Measurements from ENCODE around the gene MED29. TPM values are rescaled to one million over a fixed set of nuclear protein-coding genes. Genes with fewer than 3 reads are reported as not detected.

The MED29 gene
- total RNA-seq, 1 donor from 2014 or later, result 32.4 TPM

DNA sequence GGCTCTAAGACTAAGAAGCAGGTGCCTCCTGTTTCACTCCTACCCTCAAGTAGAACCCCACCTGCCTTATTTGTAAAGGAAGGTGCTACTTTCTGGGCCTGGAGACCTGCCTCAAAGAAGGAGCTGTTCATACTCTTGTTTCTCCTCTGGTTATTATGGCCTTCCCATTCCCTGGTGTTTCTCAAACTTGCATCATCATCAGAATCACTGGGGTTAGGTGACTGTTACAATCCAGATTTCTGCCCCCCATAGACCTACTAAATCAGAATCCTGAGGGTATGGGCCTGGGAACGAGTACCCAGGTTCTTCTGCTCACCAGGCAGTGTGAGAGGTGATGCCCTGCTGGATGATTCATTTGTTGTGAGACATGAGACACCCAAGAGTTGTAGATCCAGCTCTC lies 30.6 kb upstream of the MED29 start:
- no peak overlapping the region for H3K4me3 Mint-ChIP-seq (ENCODE audit: unreplicated experiment)
- DNase-seq (ENCODE audit: low spot score), result no peak
- peaks cover 45% of the 10 kb centered on the region for H3K36me3 Mint-ChIP-seq (ENCODE audit: low read depth, unreplicated experiment)
- TF ChIP-seq, protein P1, sequence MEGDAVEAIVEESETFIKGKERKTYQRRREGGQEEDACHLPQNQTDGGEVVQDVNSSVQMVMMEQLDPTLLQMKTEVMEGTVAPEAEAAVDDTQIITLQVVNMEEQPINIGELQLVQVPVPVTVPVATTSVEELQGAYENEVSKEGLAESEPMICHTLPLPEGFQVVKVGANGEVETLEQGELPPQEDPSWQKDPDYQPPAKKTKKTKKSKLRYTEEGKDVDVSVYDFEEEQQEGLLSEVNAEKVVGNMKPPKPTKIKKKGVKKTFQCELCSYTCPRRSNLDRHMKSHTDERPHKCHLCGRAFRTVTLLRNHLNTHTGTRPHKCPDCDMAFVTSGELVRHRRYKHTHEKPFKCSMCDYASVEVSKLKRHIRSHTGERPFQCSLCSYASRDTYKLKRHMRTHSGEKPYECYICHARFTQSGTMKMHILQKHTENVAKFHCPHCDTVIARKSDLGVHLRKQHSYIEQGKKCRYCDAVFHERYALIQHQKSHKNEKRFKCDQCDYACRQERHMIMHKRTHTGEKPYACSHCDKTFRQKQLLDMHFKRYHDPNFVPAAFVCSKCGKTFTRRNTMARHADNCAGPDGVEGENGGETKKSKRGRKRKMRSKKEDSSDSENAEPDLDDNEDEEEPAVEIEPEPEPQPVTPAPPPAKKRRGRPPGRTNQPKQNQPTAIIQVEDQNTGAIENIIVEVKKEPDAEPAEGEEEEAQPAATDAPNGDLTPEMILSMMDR (IDR thresholded peaks at IDR 0.05; ENCODE audit: unreplicated experiment), result no peak
- H3K4me1 Mint-ChIP-seq (ENCODE audit: unreplicated experiment), result no peaks in the 10 kb centered on the region
- no peak overlapping the region for H3K27ac Mint-ChIP-seq (ENCODE audit: unreplicated experiment)
- H3K27me3 Mint-ChIP-seq (ENCODE audit: unreplicated experiment), result peaks cover 1% of the 10 kb centered on the region
- no peaks in the 10 kb centered on the region for H3K9me3 Mint-ChIP-seq (ENCODE audit: unreplicated experiment)

DNA sequence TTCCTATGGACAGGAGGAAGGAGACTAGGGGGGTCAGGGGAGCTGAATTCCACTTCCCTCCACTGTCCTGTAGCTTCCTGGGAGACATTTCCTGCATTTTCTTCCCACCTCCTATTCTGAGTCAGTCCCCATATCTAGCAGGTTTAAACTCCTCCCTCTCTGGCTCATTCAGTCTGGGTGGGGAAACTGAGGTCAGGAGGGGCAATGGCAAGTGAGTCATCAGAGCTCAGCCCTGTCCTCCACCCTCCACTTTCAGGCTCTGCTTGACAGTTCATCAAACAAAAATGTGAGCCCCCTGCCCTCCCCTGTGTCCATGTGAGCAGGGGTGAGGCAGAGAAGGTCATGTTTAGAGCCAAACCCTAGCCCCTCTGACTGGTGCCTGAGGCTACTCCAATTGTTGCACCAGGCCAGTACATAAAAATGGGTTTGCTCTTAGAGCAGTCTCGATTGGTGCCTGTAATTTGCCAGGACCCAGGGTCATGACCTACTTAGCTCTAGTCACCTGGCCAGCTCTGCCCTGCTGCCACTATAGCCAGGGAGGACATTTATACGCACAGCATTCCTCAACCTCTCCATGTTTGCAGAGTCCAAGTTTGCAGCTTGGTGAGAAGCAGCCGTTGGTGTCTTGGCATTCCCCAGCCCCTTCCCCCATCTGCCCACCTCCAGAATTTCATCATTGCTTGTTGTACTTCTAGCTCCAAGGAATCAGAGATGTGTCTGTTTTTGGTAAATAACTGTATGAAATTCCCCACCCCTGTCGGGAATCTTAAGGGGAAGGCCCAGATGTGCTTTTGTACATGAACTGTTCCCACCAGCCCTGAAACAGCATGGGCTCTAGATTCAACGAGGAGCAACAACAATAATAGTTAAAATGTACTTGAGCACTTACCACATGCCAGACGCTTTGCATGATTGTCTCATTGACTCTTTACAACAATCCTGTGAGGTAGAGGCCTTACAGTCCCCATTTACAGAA lies 28.2 kb upstream of the MED29 start:
- Mint-ChIP-seq H3K36me3 (ENCODE audit: low read depth, unreplicated experiment) (peaks cover 30% of the 10 kb centered on the region), H3K27ac (ENCODE audit: unreplicated experiment) (no peak overlapping the region), H3K4me3 (ENCODE audit: unreplicated experiment) (no peak overlapping the region), H3K9me3 (ENCODE audit: unreplicated experiment) (no peaks in the 10 kb centered on the region), H3K27me3 (ENCODE audit: unreplicated experiment) (no peaks in the 10 kb centered on the region), H3K4me1 (ENCODE audit: unreplicated experiment) (no peaks in the 10 kb centered on the region)
- TF ChIP-seq, protein P1 (IDR thresholded peaks at IDR 0.05; ENCODE audit: unreplicated experiment), result no peak
- no peak for DNase-seq (ENCODE audit: low spot score)

DNA sequence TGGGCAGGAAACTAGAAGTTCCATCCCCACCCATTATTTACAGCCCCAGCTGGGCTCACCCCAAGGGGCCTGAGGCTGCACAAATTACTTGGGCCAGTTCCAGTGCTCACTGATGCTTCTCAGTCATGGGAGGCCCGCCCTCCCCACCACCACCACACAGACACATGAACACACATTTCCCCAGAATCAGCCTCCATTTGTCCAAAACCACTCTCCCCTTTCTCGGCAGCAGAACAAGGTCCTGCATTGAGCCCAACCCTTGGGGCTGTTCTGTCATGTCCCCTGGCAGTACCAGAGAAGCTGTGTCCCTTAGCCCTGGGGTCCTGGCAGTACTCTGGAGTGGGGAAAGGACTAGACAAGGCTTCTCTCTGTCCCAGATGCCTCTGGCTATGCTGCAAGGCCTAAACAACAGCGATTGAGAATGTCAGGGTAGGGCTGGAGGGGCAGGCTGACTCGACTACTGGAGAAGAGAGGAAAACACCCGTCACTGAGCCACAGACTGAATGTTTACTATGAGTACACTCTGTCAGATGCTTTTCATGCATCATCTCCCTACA lies 27.2 kb upstream of the MED29 start:
- TF ChIP-seq, protein P1 (IDR thresholded peaks at IDR 0.05; ENCODE audit: unreplicated experiment), result no peak
- H3K36me3 Mint-ChIP-seq (ENCODE audit: low read depth, unreplicated experiment), result peaks cover 36% of the 10 kb centered on the region
- no peak overlapping the region for H3K27ac Mint-ChIP-seq (ENCODE audit: unreplicated experiment)
- no peak overlapping the region for H3K4me3 Mint-ChIP-seq (ENCODE audit: unreplicated experiment)
- peaks cover 4% of the 10 kb centered on the region for H3K27me3 Mint-ChIP-seq (ENCODE audit: unreplicated experiment)
- H3K4me1 Mint-ChIP-seq (ENCODE audit: unreplicated experiment), result no peaks in the 10 kb centered on the region
- DNase-seq (ENCODE audit: low spot score), result no peak
- H3K9me3 Mint-ChIP-seq (ENCODE audit: unreplicated experiment), result no peaks in the 10 kb centered on the region

DNA sequence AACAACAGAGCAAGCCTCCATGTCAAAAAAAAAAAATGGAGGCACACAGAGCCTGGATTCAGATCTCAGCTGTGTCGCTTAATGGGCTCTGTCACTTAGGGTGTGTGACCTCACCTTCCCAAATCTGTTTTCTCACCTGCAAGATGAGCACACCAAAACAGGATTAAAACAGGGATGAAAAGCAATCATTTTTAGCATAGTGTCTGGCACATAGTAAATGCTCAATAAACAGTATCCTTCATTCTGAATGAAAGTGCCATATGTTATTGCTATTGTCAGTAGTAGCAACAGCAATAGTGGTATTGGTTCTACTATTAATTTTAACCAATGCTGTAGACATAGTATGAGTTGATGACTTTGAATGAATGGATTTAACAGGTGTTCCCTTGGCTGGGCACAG lies 25.6 kb upstream of the MED29 start:
- Mint-ChIP-seq H3K27ac (ENCODE audit: unreplicated experiment) (no peak overlapping the region), H3K4me3 (ENCODE audit: unreplicated experiment) (no peak overlapping the region), H3K27me3 (ENCODE audit: unreplicated experiment) (peaks cover 4% of the 10 kb centered on the region), H3K9me3 (ENCODE audit: unreplicated experiment) (no peaks in the 10 kb centered on the region), H3K4me1 (ENCODE audit: unreplicated experiment) (no peaks in the 10 kb centered on the region), H3K36me3 (ENCODE audit: low read depth, unreplicated experiment) (peaks cover 30% of the 10 kb centered on the region)
- DNase-seq (ENCODE audit: low spot score), result no peak
- TF ChIP-seq, protein P1 (IDR thresholded peaks at IDR 0.05; ENCODE audit: unreplicated experiment), result no peak

DNA sequence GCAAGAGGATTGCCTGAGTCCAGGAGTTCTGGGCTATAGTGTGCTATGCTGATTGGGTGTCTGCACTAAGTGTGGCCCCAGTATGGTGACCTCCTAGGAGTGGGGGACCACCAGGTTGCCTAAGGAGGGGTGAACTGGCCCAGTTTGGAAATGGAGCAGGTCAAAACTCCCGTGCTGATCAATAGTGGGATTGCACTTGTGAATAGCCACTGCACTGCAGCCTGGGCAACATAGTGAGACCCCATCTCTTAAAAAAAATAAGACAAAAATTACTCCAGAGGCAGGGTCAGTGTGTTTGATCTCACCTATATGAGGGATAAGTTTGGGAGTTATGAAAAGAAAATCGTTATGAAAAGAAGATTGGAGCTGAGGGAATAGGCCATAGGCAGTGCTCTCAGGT lies 22.0 kb upstream of the MED29 start:
- H3K4me3 Mint-ChIP-seq (ENCODE audit: unreplicated experiment), result no peak overlapping the region
- TF ChIP-seq, protein P1 (IDR thresholded peaks at IDR 0.05; ENCODE audit: unreplicated experiment), result no peak
- no peaks in the 10 kb centered on the region for H3K9me3 Mint-ChIP-seq (ENCODE audit: unreplicated experiment)
- peaks cover 33% of the 10 kb centered on the region for H3K36me3 Mint-ChIP-seq (ENCODE audit: low read depth, unreplicated experiment)
- DNase-seq (ENCODE audit: low spot score), result no peak
- H3K27ac Mint-ChIP-seq (ENCODE audit: unreplicated experiment), result no peak overlapping the region
- H3K27me3 Mint-ChIP-seq (ENCODE audit: unreplicated experiment), result peaks cover 10% of the 10 kb centered on the region
- H3K4me1 Mint-ChIP-seq (ENCODE audit: unreplicated experiment), result peaks cover 7% of the 10 kb centered on the region

Data from endothelial cell (in vitro differentiated cells).